Fibroblast of lung (primary cell): ENCODE data around the gene CCT5.

Experiments used
- CTCF ChIP-seq, 2 donors: IDR thresholded peaks in 1 of 2; conservative IDR thresholded peaks in 1 of 2; 1 replicate in 1 of 2; 2 replicates in 1 of 2; pipeline ENCODE4 v1.5.1; 2011 to 2012; ENCODE audit warnings: low read length in 2 of 2, control low read depth in 1 of 2, inconsistent platforms in 1 of 2, low read depth in 1 of 2, mild to moderate bottlenecking in 1 of 2
- EZH2 ChIP-seq: IDR thresholded peaks from 2 replicates; pipeline ENCODE4 v1.5.1; 2012; ENCODE audit warnings: low read length, control low read depth, mild to moderate bottlenecking; ENCODE audit errors: missing control alignments

- TF ChIP-seq CTCF (conservative IDR thresholded peaks at IDR 0.05 in 1 of 2, IDR thresholded peaks at IDR 0.05 in 1 of 2; ENCODE audit: low read depth in 1 of 2, low read length in 2 of 2) (no peak), EZH2 (no peak)
These were observed 27.8 kb upstream of the CCT5 start for GRCh38 chr5:10222326-10222725.
